Measurements from ENCODE around the gene NFIB. TPM values are rescaled to one million over a fixed set of nuclear protein-coding genes. Genes with fewer than 3 reads are reported as not detected.
A peak's percentile ranks its signal among the peaks of the same experiment; 100 is the strongest.

Gene NFIB
- total RNA-seq, 2 experiments from 2014 or later = not detected

DNA sequence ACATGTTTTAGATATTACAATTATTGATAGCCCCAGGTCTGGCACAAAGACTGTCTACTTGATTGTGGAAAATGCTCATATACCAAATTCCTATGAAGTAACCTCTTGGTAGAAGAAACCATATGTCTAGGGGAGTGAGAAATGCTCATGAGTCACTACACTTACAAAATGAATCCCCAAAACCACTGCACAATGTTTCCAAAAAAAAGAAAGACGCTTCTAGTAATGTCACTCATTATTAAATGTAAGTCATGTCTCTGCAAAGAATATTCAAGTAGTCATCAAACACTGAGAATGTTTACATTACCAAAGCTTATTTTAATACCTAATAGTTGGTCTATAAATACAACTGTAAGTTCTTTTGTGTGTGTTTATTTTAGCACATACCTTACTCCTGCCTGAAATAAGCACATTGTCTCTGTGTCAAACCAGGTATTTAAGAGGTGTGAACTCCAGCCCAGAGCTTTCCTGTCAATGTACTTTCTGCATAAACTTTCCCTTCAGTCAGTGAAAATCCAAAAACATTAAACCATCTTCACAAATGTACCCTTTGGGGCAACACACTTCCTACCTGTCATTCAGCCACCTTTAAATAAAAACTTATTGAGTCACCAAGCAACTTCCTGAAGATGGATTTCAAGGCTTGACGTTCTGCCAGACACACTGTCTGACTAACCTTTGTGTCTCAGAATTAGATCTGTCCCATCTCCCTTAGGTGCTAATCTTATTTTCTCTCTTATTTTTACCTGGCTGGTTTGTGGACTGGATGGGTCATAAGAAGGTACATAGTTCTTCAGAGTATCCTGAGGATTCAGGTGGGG, 194.0 kb downstream of the NFIB start:
- no peak overlapping the region for H3K27ac Mint-ChIP-seq
- ATAC-seq = peak; percentile 47
- intact Hi-C loops (cut with DNase I, micrococcal nuclease) = no loop called here
- DNase-seq = no peak
- H3K36me3 Mint-ChIP-seq (ENCODE audit: low read depth) = no peaks in the 10 kb centered on the region
- ChIA-PET CTCF (interaction anchor here (0.7 kb wide), 1 partner anchor 234 kb away, joined by 3 read pairs; no protein-coding TSS in a partner anchor), POLR2A (no interaction called here)
- peaks cover 5% of the 10 kb centered on the region for H3K4me1 Mint-ChIP-seq
- no peaks in the 10 kb centered on the region for H3K27me3 Mint-ChIP-seq
- H3K9me3 Mint-ChIP-seq (ENCODE audit: low read depth) = no peaks in the 10 kb centered on the region
- no peak overlapping the region for H3K4me3 Mint-ChIP-seq

DNA sequence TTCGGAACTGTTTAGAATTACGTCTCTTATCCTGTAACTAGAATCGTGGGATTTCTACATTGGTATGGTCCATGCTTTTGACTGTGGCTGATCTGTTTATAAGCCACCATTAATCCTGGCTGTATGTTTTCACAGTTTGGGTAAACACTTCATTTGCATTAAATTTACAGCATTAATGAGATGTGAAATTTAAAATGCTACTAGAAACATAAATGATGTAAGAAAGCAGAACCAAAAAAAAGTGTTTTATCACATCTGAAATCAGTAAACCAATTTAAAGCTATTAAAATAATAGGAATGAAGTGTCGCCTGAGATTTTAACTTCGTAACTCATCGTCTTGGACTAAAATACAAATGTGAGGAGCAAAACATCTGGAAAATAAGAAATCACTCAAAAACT, 201.7 kb downstream of the NFIB start:
- intact Hi-C loops (cut with DNase I, micrococcal nuclease) = no loop called here
- Mint-ChIP-seq H3K4me3 (no peak overlapping the region), H3K9me3 (ENCODE audit: low read depth) (no peaks in the 10 kb centered on the region), H3K36me3 (ENCODE audit: low read depth) (no peaks in the 10 kb centered on the region), H3K4me1 (no peaks in the 10 kb centered on the region), H3K27me3 (no peaks in the 10 kb centered on the region), H3K27ac (no peak overlapping the region)
- DNase-seq = no peak
- POLR2A ChIA-PET = no interaction called here
- ATAC-seq = no peak
- CTCF ChIA-PET = no interaction called here

DNA sequence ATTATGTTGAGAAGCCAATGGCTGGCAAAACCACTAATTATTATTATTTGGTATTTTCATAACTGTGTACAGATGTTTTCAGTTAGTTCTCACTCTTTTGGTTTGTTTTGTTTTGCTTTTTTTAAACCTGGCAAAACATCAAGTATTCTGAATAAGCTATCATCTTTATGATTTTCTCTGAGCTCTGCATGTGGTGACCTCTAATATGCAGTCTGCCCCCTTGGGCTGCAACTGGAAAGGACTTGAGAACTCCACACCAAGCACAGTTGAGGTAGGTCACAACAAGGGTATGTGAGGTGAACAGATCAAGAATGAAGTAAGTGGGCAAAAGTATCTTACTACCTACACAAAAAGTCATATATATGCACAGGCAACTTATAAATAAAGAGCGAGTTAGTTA, 202.2 kb downstream of the NFIB start:
- CTCF ChIA-PET = no interaction called here
- Mint-ChIP-seq H3K4me3 (no peak overlapping the region), H3K27ac (no peak overlapping the region), H3K9me3 (ENCODE audit: low read depth) (no peaks in the 10 kb centered on the region), H3K36me3 (ENCODE audit: low read depth) (no peaks in the 10 kb centered on the region), H3K27me3 (no peaks in the 10 kb centered on the region), H3K4me1 (no peaks in the 10 kb centered on the region)
- POLR2A ChIA-PET = no interaction called here
- ATAC-seq = no peak
- no peak for DNase-seq
- intact Hi-C loops (cut with DNase I, micrococcal nuclease) = no loop called here

DNA sequence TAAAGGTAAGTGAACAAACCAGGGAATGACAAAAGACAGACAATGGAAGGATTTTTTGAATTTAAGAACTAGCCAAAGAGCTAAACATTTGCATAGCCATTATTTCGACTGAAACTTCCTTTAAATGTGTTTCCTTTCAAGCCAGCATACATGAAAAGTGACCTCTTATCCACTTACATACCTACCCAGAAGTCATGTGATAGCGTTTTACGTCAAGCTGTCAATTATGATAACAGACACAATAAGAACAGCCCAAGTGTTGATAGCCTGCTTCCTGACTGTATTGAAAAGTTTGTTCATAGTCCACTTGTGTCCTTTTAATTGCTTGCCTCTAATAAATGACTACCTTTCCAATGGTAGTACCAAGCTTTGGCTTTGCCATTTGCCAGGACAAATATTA, 206.0 kb downstream of the NFIB start:
- H3K4me3 Mint-ChIP-seq = no peak overlapping the region
- ChIA-PET CTCF (no interaction called here), POLR2A (no interaction called here)
- DNase-seq (no peak), ATAC-seq (no peak)
- H3K9me3 Mint-ChIP-seq (ENCODE audit: low read depth) = no peaks in the 10 kb centered on the region
- H3K36me3 Mint-ChIP-seq (ENCODE audit: low read depth) = no peaks in the 10 kb centered on the region
- no peaks in the 10 kb centered on the region for H3K4me1 Mint-ChIP-seq
- intact Hi-C loops (cut with DNase I, micrococcal nuclease) = no loop called here
- no peak overlapping the region for H3K27ac Mint-ChIP-seq
- no peaks in the 10 kb centered on the region for H3K27me3 Mint-ChIP-seq

DNA sequence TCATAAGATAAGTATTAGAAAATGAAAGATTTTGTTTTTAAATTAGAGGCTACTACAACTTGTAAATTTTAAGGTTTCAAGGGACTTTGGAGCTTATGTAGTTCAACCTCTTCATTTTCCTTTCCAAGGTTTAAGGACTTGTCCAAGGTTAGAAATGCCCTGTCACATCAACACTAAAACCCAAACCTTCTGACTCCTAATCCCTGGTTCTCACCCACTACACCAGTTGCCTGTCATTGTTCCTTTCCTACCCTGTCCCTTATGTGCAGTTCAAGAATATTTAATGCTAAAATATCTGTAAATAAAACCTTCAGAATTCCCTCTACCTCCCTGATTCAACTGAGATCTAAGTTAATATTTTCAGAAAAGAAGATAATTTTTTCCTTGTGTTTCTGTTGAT, 206.4 kb downstream of the NFIB start:
- no peak for ATAC-seq
- intact Hi-C loops (cut with DNase I, micrococcal nuclease) = no loop called here
- Mint-ChIP-seq H3K36me3 (ENCODE audit: low read depth) (no peaks in the 10 kb centered on the region), H3K9me3 (ENCODE audit: low read depth) (no peaks in the 10 kb centered on the region), H3K27ac (no peak overlapping the region), H3K4me3 (no peak overlapping the region), H3K27me3 (no peaks in the 10 kb centered on the region), H3K4me1 (no peaks in the 10 kb centered on the region)
- ChIA-PET CTCF (no interaction called here), POLR2A (no interaction called here)
- no peak for DNase-seq

DNA sequence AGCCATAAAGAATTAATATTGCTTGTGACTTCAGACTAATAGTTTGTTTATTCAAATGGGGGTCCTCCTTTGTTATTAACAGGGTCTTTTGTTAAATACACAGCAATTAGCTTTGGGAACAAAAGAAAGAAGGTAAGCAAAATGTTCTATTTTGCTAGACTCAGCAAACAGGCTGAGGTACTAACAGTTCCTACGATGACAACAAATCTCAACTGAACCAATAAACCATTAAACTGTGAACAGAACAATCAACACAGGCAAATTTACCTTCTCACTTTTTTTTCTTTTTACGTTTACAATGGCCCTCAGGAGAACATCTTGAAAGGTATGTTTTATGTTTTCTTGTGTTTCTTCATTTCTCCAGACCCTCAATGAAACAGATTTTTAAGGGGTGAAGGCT, 207.2 kb downstream of the NFIB start:
- ATAC-seq (no peak), DNase-seq (no peak)
- ChIA-PET POLR2A (no interaction called here), CTCF (no interaction called here)
- H3K4me3 Mint-ChIP-seq = no peak overlapping the region
- intact Hi-C loops (cut with DNase I, micrococcal nuclease) = no loop called here
- H3K27ac Mint-ChIP-seq = no peak overlapping the region
- H3K9me3 Mint-ChIP-seq (ENCODE audit: low read depth) = no peaks in the 10 kb centered on the region
- no peaks in the 10 kb centered on the region for H3K4me1 Mint-ChIP-seq
- no peaks in the 10 kb centered on the region for H3K36me3 Mint-ChIP-seq (ENCODE audit: low read depth)
- no peaks in the 10 kb centered on the region for H3K27me3 Mint-ChIP-seq

DNA sequence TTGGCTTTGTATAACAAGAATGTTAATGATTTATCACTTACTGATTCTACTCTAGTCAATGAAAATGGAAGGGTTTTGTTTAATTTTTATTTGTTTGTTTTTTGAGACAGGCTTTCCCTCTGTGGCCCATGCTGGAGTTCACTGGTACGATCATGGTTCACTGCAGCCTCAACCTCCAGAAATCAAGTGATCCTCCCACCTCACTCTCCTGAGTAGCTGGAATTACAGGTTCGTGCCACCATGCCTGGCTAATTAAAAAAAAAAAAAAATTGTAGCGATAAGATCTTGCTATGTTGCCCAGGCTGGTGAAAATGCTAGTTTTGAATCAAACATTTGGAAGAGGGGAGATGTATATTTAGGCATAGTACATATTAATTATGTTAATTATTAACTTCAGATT, 209.4 kb downstream of the NFIB start:
- DNase-seq (no peak), ATAC-seq (no peak)
- Mint-ChIP-seq H3K36me3 (ENCODE audit: low read depth) (no peaks in the 10 kb centered on the region), H3K27me3 (no peaks in the 10 kb centered on the region), H3K9me3 (ENCODE audit: low read depth) (no peaks in the 10 kb centered on the region), H3K4me1 (no peaks in the 10 kb centered on the region), H3K4me3 (no peak overlapping the region), H3K27ac (no peak overlapping the region)
- intact Hi-C loops (cut with DNase I, micrococcal nuclease) = no loop called here
- CTCF ChIA-PET = interaction anchor here (0.6 kb wide), 1 partner anchor 13 kb away, joined by 5 read pairs; no protein-coding TSS in a partner anchor
- POLR2A ChIA-PET = no interaction called here

DNA sequence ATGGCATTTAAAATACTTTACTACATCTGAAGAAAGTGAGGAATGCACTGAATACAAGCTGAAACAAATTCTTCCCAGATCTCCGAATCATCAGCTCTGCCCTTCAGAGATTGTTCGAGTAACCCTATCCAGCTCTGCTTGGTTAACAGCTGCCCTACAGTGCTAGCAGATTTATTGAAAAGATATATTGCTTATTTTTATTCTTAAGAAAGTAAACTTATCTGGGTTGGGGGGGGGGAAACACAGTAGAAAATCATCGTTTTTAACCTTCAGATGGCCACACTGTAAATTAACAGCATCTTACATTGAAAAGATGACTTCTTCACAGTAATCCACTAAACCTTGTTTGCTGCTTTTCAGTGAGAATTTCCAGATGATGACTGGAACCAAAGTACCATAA, 210.8 kb downstream of the NFIB start:
- ChIA-PET CTCF (no interaction called here), POLR2A (no interaction called here)
- intact Hi-C loops (cut with DNase I, micrococcal nuclease) = no loop called here
- Mint-ChIP-seq H3K36me3 (ENCODE audit: low read depth) (no peaks in the 10 kb centered on the region), H3K27ac (no peak overlapping the region), H3K27me3 (no peaks in the 10 kb centered on the region), H3K9me3 (ENCODE audit: low read depth) (no peaks in the 10 kb centered on the region), H3K4me1 (no peaks in the 10 kb centered on the region), H3K4me3 (no peak overlapping the region)
- DNase-seq (no peak), ATAC-seq (no peak)

DNA sequence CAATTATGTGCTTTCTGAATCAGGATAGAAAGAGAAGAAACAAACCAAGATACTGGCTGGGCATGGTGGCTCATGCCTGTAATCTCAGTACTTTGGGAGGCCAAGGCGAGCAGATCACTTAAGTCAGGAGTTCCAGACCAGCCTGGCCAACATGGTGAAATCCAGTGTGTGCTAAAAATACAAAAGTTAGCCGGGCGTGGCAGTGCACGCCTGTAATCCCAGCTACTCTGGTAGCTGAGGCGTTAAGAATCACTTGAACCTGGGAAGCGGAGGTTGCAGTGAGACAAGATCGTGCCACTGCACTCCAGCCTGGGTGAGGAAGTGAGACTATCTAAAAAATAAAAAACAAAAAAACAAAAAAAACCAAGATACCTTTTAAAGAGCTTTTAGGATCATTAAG, 214.2 kb downstream of the NFIB start:
- CTCF ChIA-PET = no interaction called here
- DNase-seq = no peak
- POLR2A ChIA-PET = no interaction called here
- no peak overlapping the region for H3K27ac Mint-ChIP-seq
- H3K4me3 Mint-ChIP-seq = no peak overlapping the region
- no peaks in the 10 kb centered on the region for H3K9me3 Mint-ChIP-seq (ENCODE audit: low read depth)
- H3K36me3 Mint-ChIP-seq (ENCODE audit: low read depth) = no peaks in the 10 kb centered on the region
- no peaks in the 10 kb centered on the region for H3K27me3 Mint-ChIP-seq
- ATAC-seq = no peak
- intact Hi-C loops (cut with DNase I, micrococcal nuclease) = no loop called here
- no peaks in the 10 kb centered on the region for H3K4me1 Mint-ChIP-seq

DNA sequence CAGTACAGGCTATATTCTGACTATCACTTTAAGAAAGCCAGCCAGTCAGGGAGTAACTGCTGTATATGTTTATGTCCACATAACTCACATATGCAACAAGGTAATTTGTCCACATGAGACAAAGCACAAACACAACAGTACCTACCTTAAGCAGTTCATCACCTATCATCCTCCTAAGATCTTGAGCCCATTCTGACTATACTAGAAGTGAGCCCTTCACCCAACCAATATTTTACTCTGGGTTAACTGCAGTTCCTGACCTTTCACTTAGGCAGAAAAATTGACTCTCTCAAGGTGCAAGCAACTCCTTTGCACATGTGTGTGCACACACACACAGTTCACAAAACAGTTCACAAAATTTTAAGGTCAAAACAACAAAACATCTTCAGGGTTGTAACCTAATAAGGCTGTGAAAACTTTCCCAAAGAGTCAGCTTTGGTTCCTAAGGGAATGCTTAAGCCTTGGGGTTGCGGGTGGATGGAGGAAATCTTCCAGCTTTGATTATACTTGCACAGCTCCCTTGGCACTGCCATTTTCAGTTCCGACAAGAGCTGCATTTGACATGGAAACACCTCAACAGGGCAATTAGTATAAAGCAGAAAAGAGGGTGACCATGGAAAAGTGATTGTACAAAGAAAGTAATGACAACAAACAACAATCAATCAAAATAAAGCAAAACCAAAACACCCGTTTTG, 215.3 kb downstream of the NFIB start:
- DNase-seq (no peak), ATAC-seq (no peak)
- Mint-ChIP-seq H3K36me3 (ENCODE audit: low read depth) (no peaks in the 10 kb centered on the region), H3K27me3 (no peaks in the 10 kb centered on the region), H3K4me3 (no peak overlapping the region), H3K9me3 (ENCODE audit: low read depth) (no peaks in the 10 kb centered on the region), H3K4me1 (no peaks in the 10 kb centered on the region), H3K27ac (no peak overlapping the region)
- intact Hi-C loops (cut with DNase I, micrococcal nuclease) = no loop called here
- ChIA-PET CTCF (no interaction called here), POLR2A (no interaction called here)

DNA sequence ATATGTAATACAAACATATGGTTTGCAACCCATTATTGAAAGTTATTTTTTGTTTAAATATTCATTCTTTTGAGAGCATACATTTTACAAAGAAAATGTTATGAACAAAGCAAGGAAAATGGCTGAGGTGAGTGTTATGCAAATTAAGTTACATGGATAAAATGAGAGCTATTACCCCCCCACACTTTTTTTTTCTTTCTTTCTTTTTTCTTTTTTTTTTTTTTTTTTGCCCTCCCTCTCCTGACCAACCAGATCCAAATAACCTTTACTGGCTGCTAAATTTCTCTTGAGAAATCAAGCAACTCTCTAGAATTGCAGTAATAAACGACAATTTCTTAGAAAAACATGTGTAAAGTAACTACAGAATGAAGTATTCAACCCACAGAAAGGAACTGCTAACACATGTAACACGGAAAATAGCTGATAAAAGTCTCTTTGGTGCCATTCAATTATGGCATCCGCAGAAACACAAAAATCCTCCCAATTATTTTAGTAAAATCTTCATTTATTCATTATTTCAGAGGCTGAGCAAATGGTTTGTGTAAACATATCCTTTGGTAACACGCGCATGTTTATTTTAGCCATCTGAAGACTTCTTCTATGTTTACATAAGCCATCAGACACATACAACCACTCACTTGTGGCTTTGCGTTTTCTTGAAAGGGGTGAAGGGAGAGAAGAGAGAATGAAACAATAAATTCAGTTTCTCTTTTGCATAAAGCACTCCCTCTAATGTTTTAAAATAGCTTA, 216.1 kb downstream of the NFIB start:
- H3K27me3 Mint-ChIP-seq = no peaks in the 10 kb centered on the region

DNA sequence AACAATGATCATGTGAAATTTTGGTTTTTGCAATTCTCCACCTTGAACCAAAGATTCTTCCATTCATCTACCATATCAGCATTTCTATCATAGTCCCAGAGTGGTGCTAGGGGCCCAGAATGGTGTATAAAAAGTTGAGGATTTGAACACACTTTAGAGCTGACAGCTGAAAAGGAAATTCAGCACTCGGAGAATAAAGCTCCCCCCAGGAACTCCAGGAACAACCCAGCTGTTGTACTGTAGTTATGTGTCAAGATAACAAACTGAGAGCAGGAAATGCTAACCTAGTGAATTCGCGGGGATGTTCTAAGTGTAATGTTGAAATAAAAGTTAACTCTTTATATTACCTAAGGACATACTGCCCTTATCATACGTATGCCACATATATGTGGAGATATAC, 216.7 kb downstream of the NFIB start:
- Mint-ChIP-seq H3K9me3 (ENCODE audit: low read depth) (no peaks in the 10 kb centered on the region), H3K4me3 (no peak overlapping the region), H3K27me3 (no peaks in the 10 kb centered on the region), H3K36me3 (ENCODE audit: low read depth) (no peaks in the 10 kb centered on the region), H3K4me1 (no peaks in the 10 kb centered on the region), H3K27ac (no peak overlapping the region)
- ChIA-PET CTCF (no interaction called here), POLR2A (no interaction called here)
- DNase-seq (no peak), ATAC-seq (no peak)
- intact Hi-C loops (cut with DNase I, micrococcal nuclease) = no loop called here

More for the DNA sequence above, 216.1 kb downstream of the NFIB start:
- CTCF ChIA-PET = no interaction called here
- Mint-ChIP-seq H3K4me1 (no peaks in the 10 kb centered on the region), H3K9me3 (ENCODE audit: low read depth) (no peaks in the 10 kb centered on the region), H3K4me3 (no peak overlapping the region), H3K27ac (no peak overlapping the region), H3K36me3 (ENCODE audit: low read depth) (no peaks in the 10 kb centered on the region)
- intact Hi-C loops (cut with DNase I, micrococcal nuclease) = no loop called here
- ATAC-seq (no peak), DNase-seq (no peak)
- POLR2A ChIA-PET = no interaction called here

All from activated CD4-positive, alpha-beta T cell treated with anti-CD3 and anti-CD28 coated beads for 36 hours (primary cell).